DMS 273 (cell line): ENCODE results near the gene PRKCQ.
"Not testable (repeated sequence)": the region's sequence is repeated elsewhere in the genome, so short reads cannot be mapped to it uniquely, and the experiment has no call there.

Source experiments
- DNase-seq: peaks from one replicate; lab custom pipeline; 2025; ENCODE audit not compliant: unreplicated experiment; lab: John Stamatoyannopoulos, UW

PRKCQ gene

DNA sequence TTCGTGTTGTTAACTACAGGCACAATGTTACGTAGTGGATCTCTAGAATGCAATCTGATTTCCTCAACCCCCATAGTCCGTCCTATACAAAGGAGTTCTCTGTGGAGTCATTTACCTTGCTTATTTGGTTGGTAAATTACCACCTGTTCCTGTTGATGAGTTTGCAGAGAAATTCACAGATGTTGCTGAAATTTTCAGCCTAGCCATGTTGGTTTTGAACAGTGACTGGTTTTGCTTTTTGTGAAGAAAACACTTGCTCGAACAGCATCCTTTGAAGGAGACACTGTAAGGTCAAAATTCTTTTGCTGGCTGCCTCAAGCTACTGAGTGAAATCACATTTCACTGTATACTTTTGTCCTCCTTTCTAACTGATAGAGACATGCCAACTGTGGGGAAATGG, 15.4 kb upstream of the PRKCQ start:
- no peak for DNase-seq

DNA sequence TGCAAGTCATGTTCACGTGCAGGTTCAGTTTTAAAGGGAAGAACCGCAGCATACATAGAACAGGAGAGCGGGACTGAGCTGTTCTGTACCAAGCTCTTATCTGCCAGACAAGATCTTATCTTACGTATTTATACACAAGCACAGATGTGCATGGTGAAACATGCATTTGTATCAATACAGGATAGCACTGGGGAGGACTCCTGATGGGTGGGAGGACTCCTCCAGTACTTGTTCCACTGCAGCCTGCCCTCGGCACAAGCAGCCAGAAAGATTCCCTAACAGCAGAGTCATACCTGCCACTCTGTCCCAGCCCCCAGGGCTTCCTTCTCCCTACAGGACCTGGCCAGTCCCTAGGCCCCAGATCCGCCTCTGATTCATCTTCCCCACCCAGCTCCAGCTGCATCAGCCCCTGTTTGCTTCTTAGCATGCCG, 13.2 kb upstream of the PRKCQ start:
- DNase-seq = no peak

DNA sequence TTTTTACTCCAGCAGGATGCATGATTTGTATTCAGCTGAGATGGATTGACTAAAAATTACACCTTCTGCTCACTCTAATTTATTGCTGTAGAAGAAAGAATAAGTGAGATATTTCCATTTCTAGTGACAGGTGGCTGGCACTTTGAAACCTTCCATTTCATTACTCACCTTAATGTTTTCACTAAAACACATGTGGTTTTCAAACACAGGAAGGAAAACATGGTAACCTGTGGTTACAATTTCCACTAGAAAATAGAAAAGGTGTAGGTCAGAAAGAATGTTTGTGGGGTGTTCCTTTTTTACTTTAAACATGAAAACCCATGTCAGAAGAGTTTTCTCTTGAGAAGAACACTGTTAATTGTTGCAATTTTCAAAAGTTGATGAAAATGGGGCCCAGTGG, 12.0 kb upstream of the PRKCQ start:
- DNase-seq = no peak

DNA sequence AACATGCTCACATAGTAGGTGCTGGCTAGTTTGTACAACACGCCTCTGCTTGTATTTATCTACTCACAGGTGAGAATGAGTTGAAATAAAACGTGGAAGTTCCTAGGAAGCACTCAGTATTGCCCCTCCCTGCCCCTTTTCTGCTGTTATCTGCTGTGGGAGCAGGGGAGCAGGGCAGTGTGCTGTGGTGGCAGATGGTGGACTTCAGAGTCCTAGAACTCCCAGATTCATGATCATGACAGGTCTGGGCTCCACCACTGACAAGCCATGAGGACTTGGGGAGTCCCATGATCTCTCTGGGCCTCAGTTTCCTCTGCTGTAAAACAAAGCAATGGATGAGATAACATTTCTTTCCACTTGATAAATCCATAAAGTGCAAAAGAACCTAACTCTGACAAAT, 11.6 kb upstream of the PRKCQ start:
- DNase-seq = no peak

DNA sequence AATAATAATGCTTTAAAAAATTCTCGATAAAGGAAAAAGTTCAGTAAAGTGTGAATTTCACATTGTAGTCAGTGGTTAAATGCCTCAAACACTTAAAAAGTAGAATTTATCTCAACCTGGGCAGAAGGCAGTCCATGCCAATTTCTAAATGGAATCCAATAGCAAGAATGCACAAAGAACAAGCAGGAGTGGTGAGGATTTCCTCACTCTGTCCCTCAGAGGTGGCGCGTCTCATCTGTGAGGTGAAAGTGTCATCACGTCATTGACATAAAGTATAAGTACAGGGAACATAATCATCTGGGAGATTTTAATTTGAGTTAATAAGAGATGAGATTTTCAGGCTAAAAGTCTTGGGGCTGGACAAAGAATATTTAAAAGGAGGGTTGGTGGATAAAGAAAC, 10.0 kb upstream of the PRKCQ start:
- DNase-seq = no peak

DNA sequence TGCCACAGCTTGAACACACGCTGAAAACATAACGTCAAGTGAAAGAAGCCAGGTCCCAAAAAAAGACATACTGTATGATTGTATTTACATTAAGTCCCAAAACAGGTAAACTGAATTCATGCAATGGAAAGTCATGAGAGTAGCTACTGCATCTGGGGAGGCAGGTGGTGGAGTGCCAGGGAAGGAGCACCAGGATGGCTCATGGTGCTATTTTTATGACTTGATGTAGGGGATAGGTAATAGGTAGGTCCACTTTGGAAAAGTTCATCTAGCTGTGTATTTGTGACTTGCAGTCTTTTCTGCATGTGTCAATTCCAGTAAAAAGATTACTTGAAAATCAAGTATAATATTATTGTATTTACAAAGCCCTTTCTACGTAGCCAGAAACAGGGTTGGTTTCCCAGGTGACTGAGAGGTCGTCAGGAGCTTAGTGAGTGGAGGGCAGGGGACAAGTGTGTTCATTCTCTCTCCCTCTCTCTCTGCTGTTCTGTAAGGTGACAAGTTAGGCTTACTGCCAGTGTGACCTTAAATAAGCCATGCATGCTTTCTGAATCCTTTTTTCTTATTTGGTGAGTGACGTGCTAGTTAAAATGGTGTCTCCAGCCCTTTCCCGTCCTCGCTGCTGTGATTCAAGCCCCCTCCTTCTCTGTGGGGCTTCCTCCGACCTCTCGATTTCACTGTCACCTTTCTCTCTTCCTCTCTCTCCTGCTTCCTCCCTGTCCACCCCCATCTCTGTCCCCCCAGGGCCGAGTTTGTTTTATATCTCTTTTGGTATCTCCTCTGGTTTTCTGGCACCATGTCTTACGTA, 9.4 kb upstream of the PRKCQ start:
- DNase-seq = no peak

DNA sequence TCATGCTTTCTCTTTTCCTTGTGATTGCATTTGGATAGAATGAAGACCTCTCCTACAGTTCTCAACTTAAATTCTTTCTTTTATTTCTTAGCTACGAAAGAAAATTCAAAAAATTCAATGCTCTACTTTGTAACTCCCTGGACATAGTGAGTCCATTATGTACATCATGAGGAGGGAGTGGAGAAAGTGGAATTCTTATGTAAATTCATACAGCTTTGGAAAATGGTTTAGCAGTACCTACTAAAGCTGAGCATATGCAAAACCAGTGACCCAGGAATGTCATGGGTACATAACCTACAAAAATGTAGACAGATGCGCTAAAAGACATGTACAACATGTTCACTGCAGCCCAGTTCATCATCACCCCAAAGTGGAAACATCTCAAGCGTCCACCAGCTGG, 8.8 kb upstream of the PRKCQ start:
- no peak for DNase-seq

DNA sequence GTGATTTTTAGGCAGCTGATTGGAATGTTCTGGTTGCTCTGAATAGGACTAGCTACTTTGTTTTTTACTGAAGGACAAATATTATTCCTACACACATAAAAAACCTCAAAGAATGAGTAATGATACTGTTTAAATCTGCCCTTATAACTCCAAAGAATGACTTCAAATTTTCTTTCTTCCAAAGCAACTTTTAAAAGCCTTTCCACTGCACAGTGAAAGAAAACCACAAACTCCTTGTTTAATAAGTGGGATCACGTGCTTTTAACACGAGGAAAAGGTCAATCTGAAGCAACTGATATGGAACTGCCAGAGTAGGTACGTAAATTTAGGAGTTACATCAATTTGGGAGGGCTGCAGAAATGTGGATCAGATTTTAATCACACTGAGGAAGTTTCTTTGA, 8.0 kb upstream of the PRKCQ start:
- DNase-seq = no peak

DNA sequence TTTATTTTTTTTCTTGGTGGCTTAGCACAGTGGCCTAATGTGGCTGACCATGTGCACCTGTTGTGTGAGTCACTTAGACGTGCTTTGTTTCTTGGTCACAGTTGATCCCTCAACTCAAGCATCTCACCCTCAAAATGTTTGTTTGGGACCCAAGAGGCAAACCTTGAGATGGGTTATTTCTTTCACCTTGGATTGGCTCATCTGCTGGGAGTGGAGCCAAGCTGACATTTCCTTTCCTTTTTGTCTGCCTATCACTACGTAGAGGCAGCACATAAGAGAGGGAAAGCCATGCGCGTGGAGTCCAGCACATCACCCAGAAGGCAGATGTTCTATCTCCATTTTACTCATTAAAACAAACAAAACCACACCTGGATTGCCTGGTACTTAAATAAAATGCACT, 6.4 kb upstream of the PRKCQ start:
- DNase-seq = no peak

DNA sequence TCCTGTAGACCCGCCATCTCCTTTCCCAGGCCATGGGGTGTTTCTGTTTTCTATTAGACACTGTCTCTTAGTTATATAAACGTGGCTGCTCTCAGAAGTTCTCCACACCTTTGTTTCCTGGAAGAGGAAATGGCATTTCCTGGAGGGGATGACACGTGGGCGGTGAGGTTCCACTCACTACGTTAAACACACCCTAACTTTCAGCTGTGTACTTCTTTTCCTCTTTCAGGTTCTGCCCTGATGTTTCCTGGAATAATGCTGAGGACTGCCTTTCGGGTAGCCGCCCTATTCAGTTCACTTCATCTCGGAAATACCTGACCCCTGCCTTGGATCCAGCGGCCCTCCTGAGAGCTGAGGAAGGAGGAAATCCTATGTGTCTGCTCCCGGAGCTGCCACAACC, 3.4 kb upstream of the PRKCQ start:
- no peak for DNase-seq

DNA sequence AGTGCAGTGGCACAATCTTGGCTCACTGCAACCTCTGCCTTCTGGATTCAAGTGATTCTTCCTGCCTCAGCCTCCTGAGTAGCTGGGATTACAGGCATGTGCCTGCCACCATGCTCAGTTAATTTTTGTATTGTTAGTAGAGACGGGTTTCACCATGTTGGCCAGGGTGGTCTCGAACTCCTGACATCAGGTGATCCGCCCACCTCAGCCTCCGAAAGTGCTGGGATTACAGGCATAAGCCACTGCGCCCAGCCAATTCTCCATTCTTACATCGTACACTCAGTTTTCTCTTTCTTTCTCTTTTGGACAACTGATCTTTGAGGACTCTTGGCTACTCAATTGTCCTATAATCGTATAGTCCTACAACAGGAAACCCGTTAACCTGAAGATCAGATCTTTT, 2.8 kb upstream of the PRKCQ start:
- DNase-seq = not testable (repeated sequence)

DNA sequence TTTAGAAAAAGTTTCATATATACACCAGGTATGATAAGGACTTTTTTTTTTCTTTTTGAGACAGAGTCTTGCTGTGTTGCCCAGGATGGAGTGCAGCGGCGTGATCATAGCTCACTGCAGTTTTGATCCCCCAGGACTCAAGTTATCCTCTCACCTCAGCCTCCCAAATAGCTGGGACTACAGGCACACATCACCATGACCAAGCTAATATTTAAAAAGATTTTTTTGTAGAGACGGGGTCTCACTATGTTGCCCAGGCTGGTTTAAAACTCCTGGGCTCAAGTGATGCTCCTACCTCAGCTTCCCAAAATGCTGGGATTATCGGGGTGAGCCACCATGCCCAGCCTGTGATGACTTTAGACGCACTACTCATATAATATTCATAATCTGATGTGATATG, 2.2 kb upstream of the PRKCQ start:
- DNase-seq = no peak

DNA sequence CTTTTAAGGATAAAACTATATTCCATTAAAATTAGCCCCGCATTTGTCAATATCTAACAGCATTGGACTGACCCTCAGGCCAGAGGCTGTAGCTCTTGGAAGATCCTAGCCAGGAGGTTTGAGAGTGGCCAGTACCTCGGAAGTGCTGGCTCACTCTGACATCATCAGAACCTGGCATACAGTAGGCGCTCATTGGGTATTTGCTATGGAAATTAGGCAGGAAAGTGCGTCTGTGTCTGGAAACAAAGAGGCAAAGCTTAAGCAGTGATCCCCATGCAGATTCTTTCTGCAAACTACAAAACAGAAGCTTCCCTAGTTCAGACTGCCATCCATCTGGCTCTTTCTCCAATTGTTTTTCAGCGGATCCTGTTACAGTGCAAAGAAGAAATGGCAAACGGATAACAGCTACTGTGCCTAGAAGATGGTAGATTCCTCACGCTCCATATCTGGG, 1.7 kb upstream of the PRKCQ start:
- no peak for DNase-seq

DNA sequence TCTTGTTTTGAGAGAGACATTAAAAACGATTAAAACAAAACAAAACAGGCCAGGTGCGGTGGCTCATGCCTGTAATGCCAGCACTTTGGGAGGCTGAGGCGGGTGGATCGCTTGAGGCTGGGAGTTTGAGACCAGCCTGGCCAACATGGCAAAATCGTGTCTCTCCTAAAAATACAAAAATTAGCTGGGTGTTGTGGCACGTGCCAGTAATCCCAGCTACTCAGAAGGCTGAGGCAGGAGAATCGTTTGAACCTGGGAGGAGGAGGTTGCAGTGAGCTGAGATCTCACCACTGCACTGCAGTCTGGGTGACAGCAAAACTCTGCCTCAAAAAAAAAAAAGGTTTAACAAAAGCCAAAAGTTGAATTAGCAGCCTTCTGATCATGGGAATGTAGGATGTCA, 1.1 kb upstream of the PRKCQ start:
- DNase-seq = not testable (repeated sequence)

DNA sequence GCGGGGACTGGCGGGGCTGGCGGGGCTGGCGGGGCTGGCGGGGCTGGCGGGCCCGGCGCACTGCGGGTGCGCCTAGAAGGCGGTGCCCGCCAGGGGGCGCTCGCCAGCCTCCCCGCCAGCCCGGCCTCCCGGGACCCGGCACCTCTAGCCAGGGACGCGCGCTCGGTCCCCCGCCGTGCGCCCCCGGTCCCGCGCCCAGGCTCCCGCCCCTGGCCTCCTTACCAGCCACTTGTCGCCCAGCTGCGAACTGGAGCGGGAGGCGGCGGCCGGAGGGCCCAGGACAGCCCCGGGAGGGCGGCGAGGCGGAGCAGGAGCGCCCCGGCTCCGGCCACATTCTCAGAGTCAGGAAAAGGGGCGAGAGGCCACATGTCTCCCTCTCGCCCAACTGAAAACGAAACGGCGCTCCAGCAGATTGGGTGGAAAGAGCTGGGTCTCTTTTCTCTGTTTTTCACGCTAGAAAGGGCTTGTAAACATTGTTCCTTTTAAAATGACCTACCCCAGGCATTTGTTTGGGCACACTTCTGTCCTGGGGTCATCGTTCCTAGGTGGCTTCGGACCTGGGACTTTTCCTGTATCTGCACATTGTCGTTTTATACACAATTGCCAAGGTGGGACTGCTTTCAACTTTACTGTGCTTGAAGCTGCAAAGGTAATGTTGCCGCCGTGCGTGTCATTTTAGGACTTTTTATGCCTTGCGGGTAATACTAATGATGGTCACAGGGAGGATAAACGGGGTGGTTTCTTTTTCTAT, 378 bp upstream of the PRKCQ start:
- peak; percentile 55 for DNase-seq

DNA sequence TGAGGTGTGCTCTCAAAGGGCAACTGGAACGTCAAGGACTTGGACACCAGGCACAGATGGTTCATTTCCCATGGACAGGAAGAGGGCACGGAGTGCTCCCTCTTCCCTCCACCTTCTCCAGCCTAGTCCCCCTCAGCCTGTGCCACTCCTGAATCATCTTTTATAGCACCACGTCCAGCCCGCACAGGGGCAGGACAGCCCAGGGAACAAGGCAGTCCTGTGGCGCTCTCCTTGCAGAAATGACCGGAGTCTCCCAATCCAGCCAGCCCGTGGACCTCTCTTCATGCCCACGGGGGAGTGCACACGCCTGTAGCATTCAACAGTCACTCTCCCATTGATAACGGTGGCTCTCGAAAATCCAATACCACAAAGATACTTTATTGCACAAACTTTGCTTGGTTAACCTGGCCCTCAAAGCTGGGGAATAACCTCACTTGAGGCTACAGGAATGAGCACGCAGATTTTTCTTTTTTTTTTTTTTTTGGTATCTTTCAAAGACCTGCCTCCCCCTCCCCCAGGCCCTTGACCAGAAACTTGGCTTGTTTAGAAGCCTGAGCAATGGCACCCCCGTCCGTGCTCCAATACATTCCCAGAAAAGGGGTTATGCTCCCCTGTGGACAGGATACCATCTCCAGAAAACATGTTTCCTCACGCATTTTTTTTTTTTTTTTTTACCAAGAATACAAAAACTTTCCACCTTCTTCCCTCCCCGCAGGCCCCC, 733 bp downstream of the PRKCQ start:
- DNase-seq = no peak

DNA sequence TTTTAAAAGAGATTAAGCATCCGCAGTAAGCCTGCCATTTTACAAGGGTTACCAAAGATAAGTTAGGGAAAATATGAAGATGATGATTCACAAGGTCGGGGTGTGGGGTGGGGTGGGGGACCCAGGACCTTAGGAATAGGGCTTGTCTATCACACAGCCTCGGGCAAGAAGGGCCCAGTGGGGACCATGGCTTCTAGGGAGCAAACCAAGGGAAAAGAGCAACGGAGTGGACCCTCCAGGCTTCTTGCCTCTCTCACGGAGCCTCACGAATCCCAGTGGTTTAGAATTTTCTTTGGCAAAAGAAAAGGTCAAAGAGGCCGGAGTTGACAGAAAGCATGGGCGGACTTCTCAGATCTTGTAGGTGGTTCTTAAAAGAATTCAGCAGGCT, 1.3 kb downstream of the PRKCQ start:
- DNase-seq = no peak

DNA sequence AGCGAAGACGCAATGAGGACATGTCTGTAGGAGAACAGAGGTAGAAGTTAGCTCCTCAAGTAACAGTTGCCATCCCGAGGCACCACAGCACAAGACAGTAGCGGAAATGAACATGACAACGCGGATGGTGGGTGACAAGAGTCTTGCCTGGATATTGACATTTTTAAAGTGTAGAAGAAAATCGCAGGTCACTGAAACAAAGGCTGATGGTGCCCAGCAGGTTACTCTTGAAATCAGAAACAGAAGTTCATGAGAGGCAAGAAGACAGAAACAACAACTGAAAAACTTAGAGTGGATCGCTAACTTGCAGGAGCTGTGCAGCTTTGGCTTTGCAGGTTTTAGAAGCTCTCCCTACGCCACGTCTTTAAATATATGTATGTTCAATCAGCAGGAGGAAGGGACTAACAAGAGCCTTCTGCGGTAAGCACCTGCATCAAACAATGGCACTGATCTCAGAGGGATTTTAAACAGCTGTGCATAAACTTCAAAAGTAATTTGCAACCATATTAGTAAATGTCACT, 1.8 kb downstream of the PRKCQ start:
- DNase-seq = no peak

DNA sequence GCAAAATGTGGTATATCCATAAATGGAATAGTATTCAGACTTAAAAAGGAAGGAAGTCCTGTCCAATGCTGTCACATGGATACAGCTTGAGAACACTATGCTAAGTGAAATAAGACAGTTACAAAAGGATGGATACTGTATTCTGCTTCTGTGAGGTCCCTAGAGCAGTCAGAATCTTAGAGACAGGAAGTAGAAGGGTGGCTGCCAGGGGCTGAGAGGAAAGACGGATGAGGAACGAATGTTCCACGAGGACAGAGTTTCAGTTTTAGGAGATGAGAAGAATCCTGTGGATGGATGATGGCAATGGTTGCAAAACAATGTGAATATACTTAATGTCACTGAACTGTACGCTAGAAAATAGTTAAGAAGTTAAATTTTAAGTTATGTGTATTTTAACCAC, 3.8 kb downstream of the PRKCQ start:
- DNase-seq = no peak

DNA sequence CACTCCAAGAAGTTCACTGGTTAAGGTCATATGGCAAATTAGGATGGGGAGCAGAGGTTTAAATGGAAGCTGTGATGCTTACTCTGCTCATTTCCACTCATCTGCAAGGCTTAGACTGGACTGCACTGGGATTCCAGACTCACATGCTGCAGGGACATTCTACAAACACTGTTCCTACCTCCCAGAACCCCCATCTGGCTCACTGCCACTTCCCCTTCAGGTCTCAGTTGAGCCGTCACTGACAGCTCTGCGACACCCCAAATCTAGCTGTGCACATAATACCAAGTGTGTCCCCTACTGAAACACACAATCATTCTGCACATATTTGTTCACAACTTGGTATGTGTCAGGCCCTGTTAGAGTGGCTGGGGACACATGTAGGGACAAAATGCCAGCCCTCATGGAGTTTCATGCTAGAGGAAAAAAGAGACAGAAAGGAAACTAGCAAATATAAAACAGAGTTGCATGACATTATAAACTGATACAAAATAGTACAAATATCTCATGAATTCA, 5.4 kb downstream of the PRKCQ start:
- DNase-seq = no peak

DNA sequence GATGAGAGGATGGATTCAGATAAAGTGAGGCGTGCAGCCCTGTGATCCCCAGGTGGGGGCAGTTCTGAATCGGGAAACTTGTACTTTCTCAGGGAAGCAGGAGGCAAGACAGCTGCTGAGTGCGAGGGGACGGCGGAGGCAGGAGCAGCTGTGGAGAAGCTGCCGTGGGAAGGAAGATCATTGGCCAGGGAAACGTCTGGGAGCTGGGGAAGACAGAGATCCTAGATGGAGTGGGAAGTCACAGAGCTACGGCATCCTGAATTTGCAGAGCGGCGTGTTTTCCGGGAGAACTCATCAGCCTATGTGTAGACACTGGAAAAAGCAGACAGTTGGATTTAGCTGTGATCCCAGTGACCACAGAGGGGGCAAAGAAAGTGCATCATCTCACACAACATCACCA, 9.2 kb downstream of the PRKCQ start:
- no peak for DNase-seq
